ENCODE results near the gene IFI30.

- TF ChIP-seq CTCF (IDR thresholded peaks at IDR 0.05) (peak; percentile 64 to 82 (median 77)), EP300 (IDR thresholded peaks at IDR 0.05) (no peak)
These were observed 5.5 kb upstream of the IFI30 start for GRCh38 chr19:18167975-18168645.
